SJSA1 (cell line): ENCODE measurements around the gene CLDN24. TPM values are rescaled to one million over a fixed set of nuclear protein-coding genes. Genes with fewer than 3 reads are reported as not detected.

Experiments used
- DNase-seq, 2 experiments: peaks; one replicate each; pipeline ENCODE4 v3.0.0-alpha.2; 2015 to 2020; ENCODE audit warnings: low spot score in 2 of 2, low read depth in 1 of 2
- H3K27ac ChIP-seq: fragments of 250-450 bp; sonication (Bioruptor Pico); 2 replicates; pipeline ENCODE4 v1.5.1; 2020; ENCODE audit warnings: mild to moderate bottlenecking, moderate library complexity
- H3K27me3 ChIP-seq: fragments of 250-450 bp; sonication (Bioruptor Pico); replicated peaks from 2 replicates; pipeline ENCODE4 v1.5.1; 2020; ENCODE audit warnings: mild to moderate bottlenecking, moderate library complexity
- H3K36me3 ChIP-seq: fragments of 250-450 bp; sonication (Bioruptor Pico); 2 replicates; pipeline ENCODE4 v1.5.1; 2020; ENCODE audit warnings: mild to moderate bottlenecking
- H3K4me1 ChIP-seq: fragments of 250-450 bp; sonication (Bioruptor Pico); replicated peaks from 2 replicates; pipeline ENCODE4 v1.6.1; 2021; ENCODE audit warnings: mild to moderate bottlenecking
- H3K4me3 ChIP-seq: fragments of 250-450 bp; sonication (Bioruptor Pico); 2 replicates; pipeline ENCODE4 v1.5.1; 2020; ENCODE audit warnings: mild to moderate bottlenecking
- H3K9me3 ChIP-seq: fragments of 250-450 bp; sonication (Bioruptor Pico); replicated peaks from 2 replicates; pipeline ENCODE4 v1.5.1; 2020; ENCODE audit warnings: mild to moderate bottlenecking
- total RNA-seq: library from RNA; depleted of rRNA; stranded (reverse); fragments of >200 nt; shearing (Covaris generic); gene quantifications from 2 replicates; pipeline ENCODE4 v1.2.3, GENCODE V29; 2014

Gene CLDN24
- total RNA-seq, 1 experiment from 2014 or later, result not detected

DNA sequence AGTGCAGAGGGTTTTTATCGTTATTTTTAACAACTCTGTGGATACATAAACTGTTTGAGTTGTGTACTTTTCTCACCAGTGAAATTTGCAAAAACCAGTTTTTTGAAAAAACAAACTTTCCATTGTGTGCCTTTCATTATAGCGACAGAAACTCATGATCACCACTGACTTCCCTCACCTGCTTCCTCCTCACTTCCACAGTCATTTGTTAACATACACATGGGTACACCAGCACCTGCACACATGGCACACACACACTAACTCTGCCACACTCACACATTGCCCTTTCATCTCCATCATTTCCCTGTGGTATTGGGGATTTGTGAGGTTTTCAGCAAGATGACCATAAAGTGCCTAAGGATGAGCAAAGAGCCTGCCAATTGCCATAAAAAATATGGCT, 22.8 kb downstream of the CLDN24 start:
- Histone ChIP-seq H3K27me3 (no peaks in the 10 kb centered on the region), H3K4me3 (no peak overlapping the region), H3K27ac (no peak overlapping the region), H3K9me3 (no peaks in the 10 kb centered on the region), H3K36me3 (peaks cover 55% of the 10 kb centered on the region), H3K4me1 (peaks cover 10% of the 10 kb centered on the region)
- DNase-seq, result no peak

DNA sequence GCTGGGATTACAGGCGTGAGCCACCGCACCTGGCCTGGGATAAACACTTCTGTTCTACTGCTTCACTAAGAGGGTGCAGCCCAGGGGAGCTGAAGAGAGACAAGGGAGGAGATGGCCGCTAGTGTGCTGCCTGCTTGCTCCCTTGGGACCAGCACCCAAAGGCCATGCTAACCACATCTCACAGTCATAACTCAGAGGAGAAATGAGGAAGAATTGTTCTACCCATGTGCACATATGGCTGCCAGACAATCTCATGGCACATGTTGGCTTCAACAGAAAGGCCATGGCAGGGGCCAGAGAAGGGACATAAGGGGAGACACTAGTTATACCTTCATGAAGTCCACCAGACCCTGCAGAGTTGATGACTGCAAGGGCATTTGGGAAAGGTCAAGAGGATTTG, 24.6 kb downstream of the CLDN24 start:
- DNase-seq, result no peak
- no peaks in the 10 kb centered on the region for H3K27me3 ChIP-seq
- peaks cover 10% of the 10 kb centered on the region for H3K4me1 ChIP-seq
- no peaks in the 10 kb centered on the region for H3K9me3 ChIP-seq
- no peak overlapping the region for H3K4me3 ChIP-seq
- peaks cover 66% of the 10 kb centered on the region for H3K36me3 ChIP-seq
- H3K27ac ChIP-seq, result no peak overlapping the region

- no peaks in the 10 kb centered on the region for H3K9me3 ChIP-seq
- H3K4me3 ChIP-seq, result no peak overlapping the region
- H3K4me1 ChIP-seq, result peaks cover 10% of the 10 kb centered on the region
- H3K36me3 ChIP-seq, result peaks cover 74% of the 10 kb centered on the region
- peak in 1 of 2 experiments; percentile 11 for DNase-seq
- H3K27me3 ChIP-seq, result no peaks in the 10 kb centered on the region
- H3K27ac ChIP-seq, result peak overlapping the region; percentile 43; the same call in 1 of the 2 replicates
These were observed 26.5 kb downstream of the CLDN24 start for GRCh38 chr4:183295711-183296110.

- H3K27me3 ChIP-seq, result no peaks in the 10 kb centered on the region
- peaks cover 9% of the 10 kb centered on the region for H3K4me1 ChIP-seq
- no peak overlapping the region for H3K4me3 ChIP-seq
- no peak overlapping the region for H3K27ac ChIP-seq
- H3K9me3 ChIP-seq, result no peaks in the 10 kb centered on the region
- no peak for DNase-seq
- peaks cover 84% of the 10 kb centered on the region for H3K36me3 ChIP-seq
These were observed 31.2 kb downstream of the CLDN24 start for GRCh38 chr4:183291070-183291469.

DNA sequence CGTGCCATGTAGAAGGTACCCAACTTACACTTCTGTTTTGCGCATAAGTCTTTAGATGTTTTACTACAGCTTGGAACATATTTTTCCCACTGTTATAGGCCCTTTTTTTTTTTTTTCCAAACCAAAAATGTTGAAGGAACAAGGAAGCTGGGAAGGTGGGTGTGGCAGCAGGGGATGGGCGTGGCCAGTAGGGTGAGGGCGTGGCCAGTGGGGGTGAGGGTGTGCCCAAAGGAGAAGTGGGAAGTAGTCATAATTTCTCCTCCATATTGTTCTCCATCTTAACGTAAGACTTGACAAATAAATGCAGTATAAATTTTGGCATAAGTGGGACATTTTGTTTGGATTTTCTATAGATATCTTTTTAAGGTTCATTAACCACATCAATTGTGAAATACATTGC, 32.5 kb downstream of the CLDN24 start:
- no peak overlapping the region for H3K27ac ChIP-seq
- H3K4me1 ChIP-seq, result no peaks in the 10 kb centered on the region
- H3K27me3 ChIP-seq, result no peaks in the 10 kb centered on the region
- H3K9me3 ChIP-seq, result no peaks in the 10 kb centered on the region
- no peak for DNase-seq
- peaks cover 83% of the 10 kb centered on the region for H3K36me3 ChIP-seq
- H3K4me3 ChIP-seq, result no peak overlapping the region

GRCh38 chr4:183288955-183289354, 33.3 kb downstream of the CLDN24 start:
- peaks cover 85% of the 10 kb centered on the region for H3K36me3 ChIP-seq
- no peak overlapping the region for H3K4me3 ChIP-seq
- H3K9me3 ChIP-seq, result no peaks in the 10 kb centered on the region
- H3K27ac ChIP-seq, result no peak overlapping the region
- H3K4me1 ChIP-seq, result no peaks in the 10 kb centered on the region
- no peak for DNase-seq
- no peaks in the 10 kb centered on the region for H3K27me3 ChIP-seq

GRCh38 chr4:183287677-183288076, 34.5 kb downstream of the CLDN24 start:
- Histone ChIP-seq H3K4me3 (no peak overlapping the region), H3K4me1 (no peaks in the 10 kb centered on the region), H3K36me3 (peaks cover 91% of the 10 kb centered on the region), H3K9me3 (no peaks in the 10 kb centered on the region), H3K27me3 (no peaks in the 10 kb centered on the region), H3K27ac (no peak overlapping the region)
- DNase-seq, result no peak

DNA sequence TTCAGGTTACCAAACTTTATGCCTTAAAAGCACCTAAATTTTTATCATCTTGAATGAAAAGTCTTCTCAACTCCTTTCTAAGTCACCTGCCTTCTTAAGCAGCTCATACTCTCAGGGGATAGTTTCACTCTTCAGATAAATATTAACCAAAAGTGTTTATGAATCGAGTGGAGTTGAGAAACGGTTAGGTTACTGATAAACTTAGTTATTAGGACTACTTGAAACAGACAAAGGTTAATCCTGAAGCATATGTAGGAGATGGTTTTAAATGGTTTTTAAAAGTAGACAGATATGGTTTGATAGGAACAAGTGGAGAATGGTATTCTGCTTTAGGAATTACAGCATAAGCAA, 34.9 kb downstream of the CLDN24 start:
- no peak for DNase-seq
- Histone ChIP-seq H3K27me3 (no peaks in the 10 kb centered on the region), H3K36me3 (peaks cover 91% of the 10 kb centered on the region), H3K27ac (no peak overlapping the region), H3K9me3 (no peaks in the 10 kb centered on the region), H3K4me3 (no peak overlapping the region), H3K4me1 (no peaks in the 10 kb centered on the region)

DNA sequence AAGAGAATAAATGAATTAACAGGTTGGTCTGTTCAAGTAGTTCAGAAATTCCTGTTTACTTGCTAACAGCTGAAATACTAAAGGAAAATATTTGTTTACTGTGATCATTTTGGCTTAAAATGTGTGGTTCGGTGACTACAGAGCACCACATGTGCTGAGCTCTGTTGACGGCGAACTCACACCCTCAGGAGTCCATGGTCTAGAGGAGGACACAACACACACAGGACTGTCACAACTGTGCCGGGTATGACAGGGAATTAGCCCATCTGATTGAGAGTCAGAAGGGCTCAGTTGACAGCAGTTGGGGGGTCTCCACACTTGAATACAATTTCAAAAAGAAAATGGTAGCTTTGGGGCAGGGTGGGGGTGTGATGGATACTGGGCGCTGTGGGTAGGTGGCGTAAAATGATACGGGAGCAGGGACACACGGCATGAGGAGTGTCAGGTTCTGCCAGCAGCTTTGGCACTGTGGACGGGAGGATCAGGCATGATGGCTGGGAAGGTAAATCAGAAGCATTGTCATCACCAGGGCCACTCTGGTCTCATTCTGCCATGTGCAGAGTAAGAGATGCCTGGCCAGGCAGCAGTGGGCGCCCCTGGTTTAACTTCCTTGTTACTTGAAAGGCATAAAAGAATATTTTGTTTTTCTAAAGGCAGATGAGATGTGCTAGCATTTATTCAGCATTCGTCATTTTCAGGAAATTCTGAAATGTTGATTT, 35.5 kb downstream of the CLDN24 start:
- no peaks in the 10 kb centered on the region for H3K9me3 ChIP-seq
- H3K4me3 ChIP-seq, result no peak overlapping the region
- no peak overlapping the region for H3K27ac ChIP-seq
- H3K4me1 ChIP-seq, result no peaks in the 10 kb centered on the region
- no peaks in the 10 kb centered on the region for H3K27me3 ChIP-seq
- peaks cover 92% of the 10 kb centered on the region for H3K36me3 ChIP-seq
- no peak for DNase-seq

DNA sequence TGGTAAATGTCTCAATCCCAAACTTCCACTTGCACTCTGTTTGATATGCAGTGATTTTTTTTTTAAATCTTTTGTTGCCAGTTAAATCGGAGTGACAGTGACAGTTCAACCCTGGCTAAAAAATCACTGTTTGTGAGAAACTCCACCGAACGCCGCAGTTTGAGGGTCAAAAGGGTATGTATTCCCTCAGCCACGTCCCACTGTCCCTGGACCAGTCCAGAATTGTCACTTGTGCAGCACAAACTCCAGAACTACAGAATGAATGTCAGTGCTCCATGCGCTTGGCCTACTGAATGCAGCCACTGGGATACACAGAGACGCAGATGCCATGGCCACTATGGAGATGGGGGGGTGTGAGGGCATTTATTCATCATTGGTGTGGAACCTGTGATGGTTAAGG, 36.3 kb downstream of the CLDN24 start:
- no peaks in the 10 kb centered on the region for H3K27me3 ChIP-seq
- H3K9me3 ChIP-seq, result no peaks in the 10 kb centered on the region
- H3K27ac ChIP-seq, result no peak overlapping the region
- peaks cover 96% of the 10 kb centered on the region for H3K36me3 ChIP-seq
- H3K4me3 ChIP-seq, result no peak overlapping the region
- no peak for DNase-seq
- H3K4me1 ChIP-seq, result no peaks in the 10 kb centered on the region

DNA sequence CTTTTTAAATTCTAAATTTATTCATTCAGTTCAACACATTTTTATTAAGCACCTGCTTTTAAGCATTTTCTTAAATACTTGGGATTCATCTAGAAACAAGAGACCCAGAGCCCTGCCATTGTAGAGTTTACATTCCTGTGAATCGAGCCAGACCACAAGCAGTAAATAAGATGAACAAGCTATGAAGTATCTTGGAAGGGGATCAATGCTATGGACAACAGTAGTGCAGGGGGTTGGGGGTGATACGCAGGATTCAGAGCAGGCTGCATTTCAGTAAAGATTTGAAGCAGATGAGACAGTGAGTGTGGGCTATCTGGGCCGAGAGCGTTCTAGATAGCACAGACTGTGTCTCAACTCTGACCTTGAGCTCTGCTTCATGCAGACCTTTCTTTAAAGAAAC, 37.3 kb downstream of the CLDN24 start:
- peaks cover 95% of the 10 kb centered on the region for H3K36me3 ChIP-seq
- H3K27ac ChIP-seq, result no peak overlapping the region
- H3K4me3 ChIP-seq, result no peak overlapping the region
- H3K9me3 ChIP-seq, result no peaks in the 10 kb centered on the region
- H3K27me3 ChIP-seq, result no peaks in the 10 kb centered on the region
- no peaks in the 10 kb centered on the region for H3K4me1 ChIP-seq
- DNase-seq, result no peak

DNA sequence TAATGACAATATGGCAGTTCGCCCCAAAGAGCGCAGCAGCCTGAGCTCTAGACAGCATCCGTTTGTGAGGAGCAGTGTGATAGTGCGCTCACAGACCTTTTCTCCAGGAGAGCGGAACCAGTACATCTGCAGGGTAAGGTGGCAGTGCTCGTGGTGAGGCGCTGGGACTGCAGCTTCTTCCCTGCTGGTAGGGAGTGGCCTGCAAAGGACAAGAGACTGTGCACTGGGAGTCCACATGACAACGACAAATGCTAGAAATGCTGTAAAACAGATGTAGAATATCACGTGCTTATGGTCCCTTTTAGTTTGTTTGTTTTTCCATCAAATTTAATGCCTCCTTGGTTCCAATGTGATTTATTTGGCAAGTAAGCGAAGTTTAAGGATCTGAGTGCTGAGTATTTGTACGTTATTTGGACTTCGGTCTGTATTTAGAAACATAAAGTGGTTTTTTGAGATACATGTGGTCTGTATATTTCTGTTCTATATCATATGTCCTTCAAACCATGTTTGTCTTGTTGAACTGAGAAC, 37.9 kb downstream of the CLDN24 start:
- DNase-seq, result no peak
- no peak overlapping the region for H3K4me3 ChIP-seq
- H3K4me1 ChIP-seq, result no peaks in the 10 kb centered on the region
- no peaks in the 10 kb centered on the region for H3K9me3 ChIP-seq
- H3K36me3 ChIP-seq, result peaks cover 89% of the 10 kb centered on the region
- no peaks in the 10 kb centered on the region for H3K27me3 ChIP-seq
- no peak overlapping the region for H3K27ac ChIP-seq

- Histone ChIP-seq H3K27me3 (no peaks in the 10 kb centered on the region), H3K36me3 (peaks cover 61% of the 10 kb centered on the region), H3K4me3 (no peak overlapping the region), H3K4me1 (no peaks in the 10 kb centered on the region), H3K9me3 (peaks cover 15% of the 10 kb centered on the region), H3K27ac (no peak overlapping the region)
- no peak for DNase-seq
These were observed 46.1 kb downstream of the CLDN24 start for GRCh38 chr4:183276106-183276505.

DNA sequence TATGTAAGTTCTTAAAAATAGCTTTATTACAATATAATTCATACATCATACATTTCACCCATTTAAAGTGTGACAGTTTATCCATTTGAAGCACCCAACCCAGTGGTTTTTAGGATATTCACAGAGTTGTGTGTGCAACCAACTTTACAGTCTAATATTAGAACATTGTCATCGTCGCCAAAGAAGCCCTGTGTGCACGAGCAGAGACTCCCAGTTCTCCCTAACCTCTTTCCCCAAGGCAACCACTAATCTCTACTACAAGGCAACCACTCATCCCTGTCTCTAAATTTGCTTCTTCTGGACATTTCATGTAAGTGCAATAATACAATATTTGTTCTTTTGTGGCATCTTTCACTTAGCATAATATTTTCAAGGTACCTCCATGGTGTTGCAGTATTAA, 49.8 kb downstream of the CLDN24 start:
- peaks cover 15% of the 10 kb centered on the region for H3K9me3 ChIP-seq
- no peak overlapping the region for H3K27ac ChIP-seq
- no peak overlapping the region for H3K4me3 ChIP-seq
- peaks cover 86% of the 10 kb centered on the region for H3K36me3 ChIP-seq
- H3K27me3 ChIP-seq, result no peaks in the 10 kb centered on the region
- no peaks in the 10 kb centered on the region for H3K4me1 ChIP-seq
- DNase-seq, result no peak
